Mucosa of rectum (tissue), 2 donors: ENCODE measurements around the gene TSPAN18.

Experiments used
- H3K27ac ChIP-seq, 2 donors: one replicate each; pipeline ENCODE4 v1.7.0; 2013; ENCODE audit warnings: inconsistent platforms in 2 of 2, low read depth in 2 of 2, low read length in 2 of 2
- H3K27me3 ChIP-seq, 2 donors: one replicate each; pipeline ENCODE4 v1.7.0; 2013; ENCODE audit warnings: low read length in 2 of 2; ENCODE audit not compliant: control insufficient read depth in 2 of 2, insufficient read depth in 2 of 2
- H3K36me3 ChIP-seq, 2 donors: one replicate each; pipeline ENCODE4 v1.7.0; 2013; ENCODE audit warnings: low read length in 2 of 2; ENCODE audit not compliant: control insufficient read depth in 2 of 2, insufficient read depth in 2 of 2
- H3K4me1 ChIP-seq, 2 donors: one replicate each; pipeline ENCODE4 v1.7.0; 2013; ENCODE audit warnings: low read length in 2 of 2, mild to moderate bottlenecking in 1 of 2; ENCODE audit not compliant: control insufficient read depth in 2 of 2, insufficient read depth in 2 of 2
- H3K4me3 ChIP-seq, 2 donors: one replicate each; pipeline ENCODE4 v1.7.0; 2013; ENCODE audit warnings: low read length in 2 of 2
- H3K9ac ChIP-seq, 2 donors: one replicate each; pipeline ENCODE4 v1.7.0; 2013; ENCODE audit warnings: low read length in 2 of 2, low read depth in 1 of 2, mild to moderate bottlenecking in 1 of 2
- H3K9me3 ChIP-seq, 2 donors: one replicate each; pipeline ENCODE4 v1.7.0; 2013; ENCODE audit warnings: low read length in 2 of 2; ENCODE audit not compliant: control insufficient read depth in 2 of 2
- donor health status: healthy.
- donor health status: Normal muscosa, but diverticular disease.

TSPAN18 gene

DNA sequence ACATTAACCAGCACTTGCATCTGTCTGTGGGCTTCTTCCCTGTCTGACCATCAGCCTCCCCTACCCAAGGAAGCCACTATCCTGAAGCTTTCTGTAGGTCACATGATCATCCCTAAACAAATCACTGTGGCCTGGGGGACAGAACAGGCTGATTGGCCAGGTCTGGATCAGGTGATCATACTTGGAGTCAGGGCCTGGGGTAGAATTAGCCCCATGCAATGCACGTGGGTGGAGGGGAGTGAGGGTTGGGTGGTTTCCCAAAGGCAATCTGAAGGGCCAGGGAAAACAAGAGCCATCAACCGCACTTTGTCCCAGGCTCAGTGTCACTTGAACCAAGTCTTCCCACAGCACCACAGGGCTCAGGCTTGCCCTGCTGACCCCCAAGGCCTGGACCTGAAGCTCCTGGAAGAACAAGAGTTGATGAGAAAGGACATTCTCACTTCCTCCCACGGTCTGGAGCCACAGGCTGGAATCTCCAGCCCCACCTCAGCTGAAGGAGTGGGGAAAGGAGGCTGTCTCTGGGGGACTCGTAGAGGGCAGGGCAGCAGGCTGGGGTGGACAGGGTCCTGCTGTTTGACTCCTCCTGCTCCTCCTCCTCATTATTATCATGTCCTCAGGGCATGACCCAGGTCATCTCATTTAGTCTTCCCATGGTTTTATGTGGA lies 31.5 kb upstream of the TSPAN18 start:
- Histone ChIP-seq H3K36me3 (no peaks in the 10 kb centered on the region), H3K4me1 (no peaks in the 10 kb centered on the region), H3K9me3 (no peaks in the 10 kb centered on the region), H3K4me3 (no peak overlapping the region), H3K27me3 (peaks cover 0 to 2% of the 10 kb centered on the region in 2 donors), H3K27ac (no peak overlapping the region), H3K9ac (no peak overlapping the region)

DNA sequence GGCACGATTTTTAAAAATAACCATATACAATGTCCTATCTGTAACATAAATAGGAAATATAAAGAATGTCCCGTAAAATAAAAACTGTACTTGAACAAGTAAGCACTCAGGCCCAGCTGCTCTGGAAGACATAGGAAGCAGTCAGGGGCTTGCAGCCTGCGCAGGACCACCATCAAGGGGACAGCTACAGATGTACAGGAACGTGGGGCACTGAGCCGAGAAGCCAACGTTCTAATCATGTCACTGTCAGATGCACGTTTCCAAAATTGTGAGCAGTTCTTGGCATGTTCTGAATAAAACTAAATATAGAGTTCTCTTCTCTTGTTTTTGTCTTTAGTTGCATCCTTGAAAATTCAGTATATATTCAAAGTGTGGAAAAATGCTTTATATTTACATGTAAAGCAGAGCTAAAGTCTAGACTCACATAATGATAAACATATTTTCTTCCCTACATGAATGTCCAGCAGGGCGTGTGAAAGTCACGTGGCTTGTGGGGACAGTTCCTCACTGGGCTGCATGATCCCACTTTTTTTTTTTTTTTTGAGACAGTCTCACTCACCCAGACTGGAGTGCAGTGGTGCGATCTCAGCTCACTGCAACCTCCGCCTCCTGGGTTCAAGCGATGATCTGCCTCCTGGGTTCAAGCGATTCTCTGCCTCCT lies 28.4 kb upstream of the TSPAN18 start:
- H3K4me1 ChIP-seq = no peaks in the 10 kb centered on the region
- H3K4me3 ChIP-seq = no peak overlapping the region
- H3K36me3 ChIP-seq = no peaks in the 10 kb centered on the region
- no peak overlapping the region for H3K9ac ChIP-seq
- no peak overlapping the region for H3K27ac ChIP-seq
- H3K27me3 ChIP-seq = peaks cover 2 to 4% of the 10 kb centered on the region in 2 donors
- H3K9me3 ChIP-seq = no peaks in the 10 kb centered on the region

DNA sequence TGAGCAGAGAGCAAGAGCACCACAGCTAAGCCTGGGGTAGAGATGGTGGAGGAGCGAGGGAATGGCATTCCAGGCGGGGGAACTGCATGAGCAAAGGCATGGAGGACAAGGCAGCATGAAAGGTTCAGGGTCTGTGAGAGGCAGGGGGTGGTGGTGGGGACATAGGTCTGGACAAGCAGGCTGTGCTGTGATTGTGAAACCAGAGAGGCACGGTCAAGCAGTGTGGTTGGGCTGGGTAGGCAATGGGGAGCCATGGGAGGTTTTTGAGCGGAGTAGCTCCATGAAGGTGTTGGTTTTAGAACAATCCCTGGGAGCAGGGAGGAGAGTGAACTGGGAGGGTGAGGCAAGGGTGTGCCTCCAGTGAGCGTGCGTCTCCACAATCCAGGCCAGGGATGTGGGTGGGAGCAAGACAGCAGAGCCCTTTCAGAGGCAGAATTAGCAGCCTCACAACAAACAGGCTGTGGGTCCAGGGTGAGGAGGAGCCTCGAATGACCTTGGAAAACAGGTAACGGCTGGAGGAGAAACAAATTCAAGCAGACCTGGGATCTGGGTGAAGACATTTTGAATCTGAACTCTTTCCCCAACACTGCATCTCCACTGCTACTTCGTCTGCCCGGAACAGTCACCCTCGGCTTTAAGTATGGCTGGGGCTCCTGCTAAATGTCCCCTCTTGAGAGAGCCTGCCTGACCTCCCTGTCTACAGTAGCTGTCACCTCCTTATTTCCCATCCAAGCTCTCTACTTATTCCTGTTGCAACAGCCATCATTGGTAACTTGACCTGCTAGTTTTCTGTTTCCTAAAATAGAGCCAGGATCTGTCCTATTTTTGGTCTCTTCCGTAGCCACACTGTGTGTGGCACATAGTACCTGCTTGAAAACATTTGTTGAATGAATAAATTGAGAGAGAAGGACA lies 27.0 kb upstream of the TSPAN18 start:
- no peak overlapping the region for H3K27ac ChIP-seq

DNA sequence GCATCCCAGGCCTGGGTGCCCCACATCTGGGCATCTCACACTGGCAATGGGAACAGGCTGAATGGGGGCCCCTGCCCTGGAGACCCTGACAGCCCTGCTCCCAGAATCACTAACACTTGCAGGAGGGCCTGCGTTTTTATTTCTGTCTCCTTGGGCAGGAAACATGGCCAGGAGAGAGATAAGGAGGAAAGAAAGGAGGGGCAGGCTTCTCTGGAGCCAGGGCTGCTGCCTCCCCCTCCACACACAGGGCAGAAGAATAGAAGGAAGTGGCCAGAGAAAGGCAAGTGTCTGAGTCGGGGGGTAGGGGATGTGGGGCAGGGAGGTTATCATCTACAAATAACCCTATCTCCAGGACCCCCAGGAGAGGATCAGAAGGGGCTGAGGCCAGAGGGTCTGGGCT lies 25.5 kb upstream of the TSPAN18 start:
- Histone ChIP-seq H3K4me1 (no peaks in the 10 kb centered on the region), H3K27ac (no peak overlapping the region), H3K4me3 (no peak overlapping the region), H3K9me3 (no peaks in the 10 kb centered on the region), H3K36me3 (no peaks in the 10 kb centered on the region), H3K27me3 (peaks cover 2 to 4% of the 10 kb centered on the region in 2 donors), H3K9ac (no peak overlapping the region)

More for the DNA sequence above, 27.0 kb upstream of the TSPAN18 start:
- Histone ChIP-seq H3K9ac (no peak overlapping the region), H3K36me3 (no peaks in the 10 kb centered on the region), H3K4me3 (no peak overlapping the region), H3K27me3 (peaks cover 2 to 4% of the 10 kb centered on the region in 2 donors), H3K9me3 (no peaks in the 10 kb centered on the region), H3K4me1 (no peaks in the 10 kb centered on the region)

DNA sequence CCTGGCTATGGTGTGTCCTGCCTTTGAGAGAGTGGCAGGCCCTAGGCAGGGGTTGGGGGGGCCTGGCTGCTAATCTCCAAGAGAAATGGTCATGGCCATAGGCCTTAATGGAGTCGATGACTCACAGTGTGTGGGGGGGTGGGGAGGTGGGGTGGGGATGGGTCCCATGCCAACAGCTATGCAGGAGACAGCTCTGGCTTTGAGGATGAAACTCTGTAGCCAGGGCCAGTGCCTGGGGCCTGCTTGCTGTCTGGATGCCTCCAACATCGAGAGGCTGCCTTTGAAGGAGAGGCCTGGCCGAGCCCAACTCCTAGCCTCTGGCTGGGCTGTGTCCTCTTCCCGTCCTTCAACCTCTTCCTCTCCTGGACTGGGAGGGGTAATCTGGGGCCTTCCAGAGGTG lies 23.9 kb upstream of the TSPAN18 start:
- Histone ChIP-seq H3K9me3 (no peaks in the 10 kb centered on the region), H3K27ac (no peak overlapping the region), H3K9ac (no peak overlapping the region)

DNA sequence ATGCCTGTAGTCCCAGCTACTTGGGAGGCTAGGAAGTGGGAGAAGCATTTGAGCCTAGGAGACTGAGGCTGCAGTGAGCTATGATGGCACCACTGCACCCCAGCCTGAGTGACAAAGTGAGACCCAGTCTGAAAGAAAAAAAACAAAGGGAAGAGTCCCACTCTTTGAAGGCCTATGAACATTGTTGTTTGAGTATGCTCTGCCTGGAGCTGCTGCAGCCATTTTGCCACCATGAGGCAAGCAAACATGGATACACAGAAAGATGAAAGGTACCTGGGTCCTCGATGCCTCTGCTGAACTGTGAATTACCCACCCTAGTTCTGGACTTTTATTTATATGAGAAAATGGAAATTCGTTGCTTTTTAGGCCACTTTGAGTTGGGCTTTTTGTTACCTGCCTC lies 19.7 kb upstream of the TSPAN18 start:
- Histone ChIP-seq H3K4me3 (no peak overlapping the region), H3K27ac (no peak overlapping the region), H3K27me3 (peaks cover 0 to 2% of the 10 kb centered on the region in 2 donors)

More for the DNA sequence above, 23.9 kb upstream of the TSPAN18 start:
- H3K27me3 ChIP-seq = peaks cover 2 to 4% of the 10 kb centered on the region in 2 donors
- H3K4me3 ChIP-seq = no peak overlapping the region
- H3K36me3 ChIP-seq = no peaks in the 10 kb centered on the region
- H3K4me1 ChIP-seq = no peaks in the 10 kb centered on the region

DNA sequence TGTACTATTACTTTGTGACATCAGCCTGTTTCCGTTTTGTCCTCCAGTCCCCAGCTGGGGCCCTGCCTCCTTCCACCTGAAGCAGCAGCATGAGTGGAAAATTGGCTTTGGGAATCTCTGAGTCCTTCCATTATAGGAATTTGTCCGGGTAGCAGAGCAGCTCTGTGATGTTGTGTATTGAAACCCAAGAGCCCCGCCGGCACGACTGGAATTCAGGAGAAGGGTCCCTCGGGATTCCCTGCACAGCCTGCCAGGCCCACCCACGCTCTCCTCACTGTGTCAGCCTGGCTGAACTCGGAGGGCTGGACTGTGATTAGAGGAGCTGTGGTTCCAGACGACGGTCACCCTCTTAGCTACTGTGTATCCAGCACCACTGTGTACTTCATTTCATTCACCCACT lies 18.8 kb upstream of the TSPAN18 start:
- Histone ChIP-seq H3K9ac (no peak overlapping the region), H3K36me3 (no peaks in the 10 kb centered on the region), H3K27ac (no peak overlapping the region), H3K4me1 (no peaks in the 10 kb centered on the region), H3K27me3 (peaks cover 0 to 2% of the 10 kb centered on the region in 2 donors), H3K9me3 (no peaks in the 10 kb centered on the region), H3K4me3 (no peak overlapping the region)

More for the DNA sequence above, 19.7 kb upstream of the TSPAN18 start:
- Histone ChIP-seq H3K9me3 (no peaks in the 10 kb centered on the region), H3K9ac (no peak overlapping the region), H3K36me3 (no peaks in the 10 kb centered on the region), H3K4me1 (no peaks in the 10 kb centered on the region)

DNA sequence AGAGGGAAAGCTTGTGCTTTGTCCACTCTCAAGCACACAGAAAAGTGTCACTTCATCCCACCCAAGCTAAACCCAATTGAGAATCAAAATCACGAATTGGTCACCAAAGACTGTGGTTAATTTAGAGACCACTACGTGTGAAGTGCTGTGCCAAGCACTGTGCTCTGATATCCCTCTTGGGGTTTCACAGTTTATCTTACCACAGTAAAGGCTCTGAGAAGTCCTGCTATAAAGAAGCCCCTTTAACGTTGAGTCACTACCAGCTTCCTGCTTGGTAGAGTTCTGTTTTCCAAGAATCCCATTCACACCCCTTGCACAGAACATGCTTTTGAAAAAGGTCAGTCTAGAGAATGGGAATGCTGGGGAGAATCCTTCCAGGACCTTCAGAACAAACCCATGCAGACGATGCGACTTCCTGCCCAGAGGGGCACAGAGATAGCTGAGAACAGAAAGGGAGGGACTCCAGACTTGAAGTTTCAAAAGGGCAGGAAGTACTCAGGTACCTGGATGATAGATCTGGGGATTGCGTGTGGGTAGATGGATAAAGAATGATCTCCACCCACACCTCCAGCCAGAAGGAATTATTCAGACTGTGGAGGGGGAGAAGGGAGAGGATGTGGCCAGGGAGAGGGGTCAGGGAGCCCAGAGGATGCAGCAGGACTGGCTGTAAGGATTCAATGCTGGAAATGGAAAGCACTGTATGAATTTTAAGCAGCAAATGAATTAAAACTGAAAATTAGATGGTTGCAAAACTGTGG lies 18.1 kb upstream of the TSPAN18 start:
- no peak overlapping the region for H3K4me3 ChIP-seq
- H3K27me3 ChIP-seq = peaks cover 0 to 2% of the 10 kb centered on the region in 2 donors
- no peak overlapping the region for H3K27ac ChIP-seq
- no peaks in the 10 kb centered on the region for H3K36me3 ChIP-seq
- no peaks in the 10 kb centered on the region for H3K4me1 ChIP-seq
- H3K9ac ChIP-seq = no peak overlapping the region
- no peaks in the 10 kb centered on the region for H3K9me3 ChIP-seq

DNA sequence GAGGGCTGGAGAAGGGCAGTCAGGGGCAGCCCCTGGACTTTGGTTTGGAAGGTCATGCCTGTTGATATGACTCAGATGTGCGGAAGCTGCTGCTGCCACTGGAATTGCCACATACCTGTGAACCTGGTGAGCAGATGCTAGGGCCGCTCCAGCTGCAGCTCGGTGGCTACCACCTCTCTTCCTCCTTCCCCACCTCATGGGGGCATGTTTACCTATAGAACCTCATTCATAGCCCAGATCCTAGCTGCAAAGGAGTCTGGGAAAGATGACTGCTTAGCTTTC lies 17.5 kb upstream of the TSPAN18 start:
- Histone ChIP-seq H3K4me1 (no peaks in the 10 kb centered on the region), H3K27me3 (peaks cover 0 to 2% of the 10 kb centered on the region in 2 donors), H3K27ac (no peak overlapping the region), H3K9ac (no peak overlapping the region), H3K36me3 (no peaks in the 10 kb centered on the region), H3K9me3 (no peaks in the 10 kb centered on the region), H3K4me3 (no peak overlapping the region)
